Measurements from ENCODE around the gene PRIMA1. TPM values are rescaled to one million over a fixed set of nuclear protein-coding genes. Genes with fewer than 3 reads are reported as not detected.

The PRIMA1 gene
- total RNA-seq, 1 experiment from 2014 or later = 4.9 TPM

- ChIA-PET CTCF (interaction anchor here (0.7 to 4.4 kb wide), 6 partner anchors 89 to 135 kb away, joined by 3 to 39 read pairs (median 5); no protein-coding TSS in a partner anchor), POLR2A (no interaction called here)
These were observed 16.4 kb upstream of the PRIMA1 start for GRCh38 chr14:93804654-93805053.

GRCh38 chr14:93803408-93804318 is 15.4 kb upstream of the PRIMA1 start:
- POLR2A ChIA-PET = no interaction called here

More at GRCh38 chr14:93804654-93805053, 16.4 kb upstream of the PRIMA1 start:
- Mint-ChIP-seq H3K27ac (no peak overlapping the region), H3K27me3 (ENCODE audit: low read depth) (no peaks in the 10 kb centered on the region), H3K9me3 (peaks cover 22% of the 10 kb centered on the region), H3K36me3 (peaks cover 10% of the 10 kb centered on the region), H3K4me3 (no peak overlapping the region), H3K4me1 (no peaks in the 10 kb centered on the region)
- TF ChIP-seq MXD4 (CRISPR knock-in tag; IDR thresholded peaks at IDR 0.05; ENCODE audit: borderline replicate concordance) (no peak), CTCF (IDR thresholded peaks at IDR 0.05) (peak; percentile 75)
- DNase-seq (ENCODE audit: low spot score) (peak; percentile 78), ATAC-seq (peak; percentile 96)

More at GRCh38 chr14:93803408-93804318, 15.4 kb upstream of the PRIMA1 start:
- TF ChIP-seq FOXJ3 (CRISPR knock-in tag; IDR thresholded peaks at IDR 0.05; ENCODE audit: borderline replicate concordance) = no peak
- no peak for TF ChIP-seq ZBTB43 (CRISPR knock-in tag; IDR thresholded peaks at IDR 0.05)
- TF ChIP-seq MAX (CRISPR knock-in tag; IDR thresholded peaks at IDR 0.05) = no peak
- TF ChIP-seq OVOL2 (CRISPR knock-in tag; IDR thresholded peaks at IDR 0.05; ENCODE audit: borderline replicate concordance) = no peak
- TF ChIP-seq MYBL2 (CRISPR knock-in tag; IDR thresholded peaks at IDR 0.05) = no peak
- TF ChIP-seq PRDM15 (CRISPR knock-in tag; IDR thresholded peaks at IDR 0.05) = no peak
- no peak for TF ChIP-seq USF2 (CRISPR knock-in tag; IDR thresholded peaks at IDR 0.05)
- no peak for TF ChIP-seq E2F1 (CRISPR knock-in tag; IDR thresholded peaks at IDR 0.05)
- no peak for TF ChIP-seq CTCF (IDR thresholded peaks at IDR 0.05)
- TF ChIP-seq ARID4B (CRISPR knock-in tag; IDR thresholded peaks at IDR 0.05; ENCODE audit: borderline replicate concordance) = no peak
- no peak for TF ChIP-seq NFYB (CRISPR knock-in tag; conservative IDR thresholded peaks at IDR 0.05; ENCODE audit: low read depth)
- no peak for TF ChIP-seq MXD4 (CRISPR knock-in tag; IDR thresholded peaks at IDR 0.05; ENCODE audit: borderline replicate concordance)
- Mint-ChIP-seq H3K36me3 (peaks cover under 1% of the 10 kb centered on the region; the same call in 1 of the 2 replicates), H3K4me1 (no peaks in the 10 kb centered on the region), H3K27ac (no peak overlapping the region), H3K27me3 (ENCODE audit: low read depth) (no peaks in the 10 kb centered on the region), H3K4me3 (no peak overlapping the region), H3K9me3 (peaks cover 12% of the 10 kb centered on the region)
- ATAC-seq (no peak), DNase-seq (ENCODE audit: low spot score) (no peak)
- CTCF ChIA-PET = interaction anchor here (0.7 to 4.4 kb wide), 10 partner anchors 9 to 155 kb away, joined by 3 to 39 read pairs (median 5); no protein-coding TSS in a partner anchor
